Mesendoderm (in vitro differentiated cells): ENCODE measurements around the gene TMEM170A.
"Not testable (repeated sequence)": the region's sequence is repeated elsewhere in the genome, so short reads cannot be mapped to it uniquely, and the experiment has no call there.

Source experiments
- DNase-seq: peaks from one replicate; pipeline ENCODE4 v3.0.0; 2013
- H2AK5ac ChIP-seq: 2 replicates; pipeline ENCODE4 v1.6.1; 2013; ENCODE audit warnings: low read length, inconsistent platforms
- H2BK120ac ChIP-seq: 2 replicates; pipeline ENCODE4 v1.6.1; 2013; ENCODE audit warnings: low read depth, mild to moderate bottlenecking, low read length, moderate library complexity, mixed read lengths
- H2BK15ac ChIP-seq: replicated peaks from 2 replicates; pipeline ENCODE4 v1.6.1; 2013; ENCODE audit warnings: low read depth, mild to moderate bottlenecking, moderate library complexity
- H2BK5ac ChIP-seq: 2 replicates; pipeline ENCODE4 v1.6.1; 2013; ENCODE audit warnings: low read length, inconsistent platforms
- H3K18ac ChIP-seq: 2 replicates; pipeline ENCODE4 v1.6.1; 2013; ENCODE audit warnings: mild to moderate bottlenecking, low read length, mixed read lengths
- H3K23ac ChIP-seq: one replicate; pipeline ENCODE4 v1.6.1; 2013; ENCODE audit warnings: low read length
- H3K27ac ChIP-seq: 2 replicates; pipeline ENCODE4 v1.5.1; 2013; ENCODE audit warnings: low read depth, mild to moderate bottlenecking, inconsistent platforms, low read length, moderate library complexity
- H3K27me3 ChIP-seq: 2 replicates; pipeline ENCODE4 v1.6.1; 2013; ENCODE audit warnings: low read length, control low read depth, mild to moderate bottlenecking, inconsistent platforms; ENCODE audit not compliant: insufficient read depth, poor library complexity
- H3K36me3 ChIP-seq: 2 replicates; pipeline ENCODE4 v1.6.1; 2013; ENCODE audit warnings: low read length, inconsistent platforms; ENCODE audit not compliant: control insufficient read depth, insufficient read depth
- H3K4ac ChIP-seq: one replicate; pipeline ENCODE4 v1.6.1; 2013; ENCODE audit warnings: low read depth, mild to moderate bottlenecking, low read length, moderate library complexity
- H3K4me1 ChIP-seq: 2 replicates; pipeline ENCODE4 v1.6.1; 2013; ENCODE audit warnings: low read depth, low read length, inconsistent platforms; ENCODE audit not compliant: control insufficient read depth
- H3K4me2 ChIP-seq: 2 replicates; pipeline ENCODE4 v1.6.1; 2013; ENCODE audit warnings: low read length
- H3K4me3 ChIP-seq: 2 replicates; pipeline ENCODE4 v1.5.1; 2013; ENCODE audit warnings: mild to moderate bottlenecking, low read length
- H3K56ac ChIP-seq: one replicate; pipeline ENCODE4 v1.6.1; 2013; ENCODE audit warnings: low read length
- H3K79me1 ChIP-seq: 2 replicates; pipeline ENCODE4 v1.6.1; 2013; ENCODE audit warnings: low read length, inconsistent platforms
- H3K79me2 ChIP-seq: 2 replicates; pipeline ENCODE4 v1.6.1; 2013; ENCODE audit warnings: mild to moderate bottlenecking, low read length; ENCODE audit not compliant: control insufficient read depth, insufficient read depth
- H3K9ac ChIP-seq: 2 replicates; pipeline ENCODE4 v1.6.1; 2013; ENCODE audit warnings: low read length, inconsistent platforms
- H4K5ac ChIP-seq: one replicate; pipeline ENCODE4 v1.6.1; 2013; ENCODE audit warnings: low read length
- H4K8ac ChIP-seq: one replicate; pipeline ENCODE4 v1.6.1; 2013; ENCODE audit warnings: low read depth, mild to moderate bottlenecking, control low read depth, low read length, moderate library complexity
- WGBS: extraction: QIAGEN DNeasy Blood & Tissue Kit; methylation state at CpG from one replicate; pipeline ENCODE4 v1.1.7; 2013; ENCODE audit warnings: low lambda C conversion rate, missing lambda C conversion rate; ENCODE audit not compliant: insufficient coverage; ENCODE audit errors: extremely low coverage; 5-methylcytosine and 5-hydroxymethylcytosine counted together

Gene TMEM170A

GRCh38 chr16:75456971-75457370 lies 7.5 kb downstream of the TMEM170A start:
- Histone ChIP-seq H3K4me2 (no peak overlapping the region), H3K56ac (no peak overlapping the region), H3K36me3 (no peaks in the 10 kb centered on the region), H2BK15ac (no peak overlapping the region), H3K27me3 (no peaks in the 10 kb centered on the region), H2BK120ac (no peak overlapping the region), H3K4me1 (peaks cover 2% of the 10 kb centered on the region), H3K27ac (no peak overlapping the region), H2AK5ac (no peak overlapping the region), H4K5ac (no peak overlapping the region), H2BK5ac (no peak overlapping the region), H4K8ac (no peak overlapping the region), H3K4ac (no peak overlapping the region), H3K79me1 (peaks cover 26% of the 10 kb centered on the region), H3K4me3 (no peak overlapping the region), H3K79me2 (peaks cover 68% of the 10 kb centered on the region), H3K18ac (no peak overlapping the region), H3K9ac (no peak overlapping the region), H3K23ac (no peak overlapping the region)
- WGBS, result no CpG with 5 or more reads among the region's 1 CpG
- no peak for DNase-seq

DNA sequence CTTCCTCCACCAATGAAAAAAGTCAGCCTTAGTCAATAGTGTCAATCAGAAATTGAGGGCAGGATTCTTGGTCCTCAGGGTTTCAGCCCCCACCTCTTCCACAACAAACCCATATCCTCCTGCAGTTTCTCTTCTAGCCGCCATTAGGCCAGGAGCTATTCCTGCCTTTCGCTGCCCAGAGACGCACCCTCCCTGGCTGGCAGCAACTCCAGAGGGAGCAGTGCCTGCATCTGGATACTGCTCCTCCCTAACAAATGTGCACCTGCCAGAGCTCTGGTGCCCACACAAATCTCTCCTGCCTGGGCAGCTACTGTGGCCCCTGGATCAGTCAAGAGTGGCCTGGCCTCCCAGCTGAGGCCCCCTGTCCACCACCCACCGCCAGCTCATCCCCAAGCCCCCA lies 8.0 kb downstream of the TMEM170A start:
- H3K4me3 ChIP-seq, H3K4ac ChIP-seq, H2BK120ac ChIP-seq, H2AK5ac ChIP-seq, DNase-seq, H3K4me2 ChIP-seq, H2BK5ac ChIP-seq, H3K36me3 ChIP-seq, H3K27ac ChIP-seq, H2BK15ac ChIP-seq, H3K18ac ChIP-seq, H3K4me1 ChIP-seq, H4K5ac ChIP-seq, H3K23ac ChIP-seq, H4K8ac ChIP-seq, H3K9ac ChIP-seq, H3K27me3 ChIP-seq, H3K56ac ChIP-seq: not testable (repeated sequence)
- WGBS, result no CpG with 5 or more reads among the region's 4 CpGs
- Histone ChIP-seq H3K79me1 (peaks cover 25% of the 10 kb centered on the region), H3K79me2 (peaks cover 64% of the 10 kb centered on the region)

DNA sequence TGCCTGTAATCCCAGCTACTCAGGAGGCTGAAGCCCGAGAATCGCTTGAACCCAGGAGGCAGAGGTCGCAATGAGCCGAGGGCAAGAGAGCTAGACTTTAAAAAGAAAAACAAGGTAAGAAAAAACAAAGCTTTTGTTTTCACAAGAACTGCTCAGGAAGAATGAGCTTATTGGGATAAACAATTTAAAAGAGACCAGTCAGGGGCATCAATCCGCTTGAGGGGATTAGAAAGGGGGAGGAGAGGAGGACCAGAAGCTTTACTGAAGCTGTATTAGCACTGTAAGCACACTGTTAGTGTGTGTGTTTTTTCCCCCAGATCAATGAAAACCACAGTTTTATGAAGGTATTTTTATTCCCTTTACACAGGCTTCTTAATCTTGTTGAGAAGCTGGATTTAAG lies 8.8 kb downstream of the TMEM170A start:
- no peak overlapping the region for H3K4ac ChIP-seq
- H3K4me1 ChIP-seq, result peaks cover 2% of the 10 kb centered on the region
- no peak overlapping the region for H2AK5ac ChIP-seq
- no peak overlapping the region for H2BK120ac ChIP-seq
- no peak for DNase-seq
- no peak overlapping the region for H3K18ac ChIP-seq
- H3K79me2 ChIP-seq, result peaks cover 58% of the 10 kb centered on the region
- H3K36me3 ChIP-seq, result no peaks in the 10 kb centered on the region
- H3K27me3 ChIP-seq, result no peaks in the 10 kb centered on the region
- H2BK15ac ChIP-seq, result no peak overlapping the region
- H3K23ac ChIP-seq, result no peak overlapping the region
- H2BK5ac ChIP-seq, result no peak overlapping the region
- no peak overlapping the region for H4K5ac ChIP-seq
- no peak overlapping the region for H3K4me3 ChIP-seq
- H3K27ac ChIP-seq, result no peak overlapping the region
- H3K4me2 ChIP-seq, result no peak overlapping the region
- no peak overlapping the region for H3K56ac ChIP-seq
- no CpG with 5 or more reads among the region's 5 CpGs for whole genome bisulfite sequencing
- H3K9ac ChIP-seq, result no peak overlapping the region
- H3K79me1 ChIP-seq, result peaks cover 24% of the 10 kb centered on the region
- H4K8ac ChIP-seq, result no peak overlapping the region

- Histone ChIP-seq H3K79me1 (peaks cover 15% of the 10 kb centered on the region), H3K79me2 (peaks cover 37% of the 10 kb centered on the region), H3K4me2 (no peak overlapping the region), H4K5ac (no peak overlapping the region), H3K18ac (no peak overlapping the region), H3K56ac (peak overlapping the region; percentile 7), H2AK5ac (no peak overlapping the region), H3K36me3 (no peaks in the 10 kb centered on the region), H3K4me3 (no peak overlapping the region), H2BK120ac (no peak overlapping the region), H3K27me3 (no peaks in the 10 kb centered on the region), H3K4me1 (no peaks in the 10 kb centered on the region), H2BK5ac (no peak overlapping the region), H3K4ac (no peak overlapping the region), H3K23ac (no peak overlapping the region), H2BK15ac (no peak overlapping the region), H4K8ac (no peak overlapping the region), H3K9ac (no peak overlapping the region), H3K27ac (no peak overlapping the region)
- no peak for DNase-seq
- WGBS, result no CpG with 5 or more reads among the region's 12 CpGs
These were observed 11.9 kb downstream of the TMEM170A start for GRCh38 chr16:75452464-75453190.

DNA sequence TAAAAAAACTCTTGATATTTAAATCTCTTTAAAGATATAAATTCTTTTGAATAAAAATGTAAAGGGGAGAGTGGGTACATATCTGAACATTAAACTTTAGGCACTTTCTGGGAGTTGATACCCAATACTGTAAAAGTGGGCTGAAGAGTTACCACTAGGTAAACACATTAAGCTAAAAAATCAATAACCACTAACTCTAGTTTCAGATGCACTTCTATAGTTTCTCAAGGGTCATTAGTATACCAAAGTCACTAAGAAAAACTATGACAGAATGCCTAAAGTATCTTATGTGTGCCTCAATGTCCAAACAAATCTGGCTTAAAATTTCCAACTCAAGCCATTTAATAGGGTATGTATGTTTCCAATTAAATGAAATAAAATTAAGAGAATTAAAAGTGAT lies 18.1 kb downstream of the TMEM170A start:
- Histone ChIP-seq H4K8ac (no peak overlapping the region), H3K9ac (no peak overlapping the region), H3K79me2 (no peaks in the 10 kb centered on the region), H3K4me2 (no peak overlapping the region), H3K4ac (no peak overlapping the region), H3K27me3 (no peaks in the 10 kb centered on the region), H2AK5ac (no peak overlapping the region), H4K5ac (no peak overlapping the region), H3K36me3 (no peaks in the 10 kb centered on the region), H2BK15ac (no peak overlapping the region), H3K4me3 (no peak overlapping the region), H3K56ac (no peak overlapping the region), H3K4me1 (no peaks in the 10 kb centered on the region), H2BK5ac (no peak overlapping the region), H3K27ac (no peak overlapping the region), H3K23ac (no peak overlapping the region), H3K18ac (no peak overlapping the region), H3K79me1 (peaks cover 2% of the 10 kb centered on the region), H2BK120ac (no peak overlapping the region)
- no peak for DNase-seq

- Histone ChIP-seq H4K8ac (no peak overlapping the region), H2BK5ac (no peak overlapping the region), H3K23ac (no peak overlapping the region), H3K36me3 (no peaks in the 10 kb centered on the region), H2BK15ac (no peak overlapping the region), H3K79me1 (peaks cover 2% of the 10 kb centered on the region), H3K18ac (no peak overlapping the region), H3K27ac (no peak overlapping the region), H3K79me2 (no peaks in the 10 kb centered on the region), H3K9ac (no peak overlapping the region), H3K4me3 (no peak overlapping the region), H3K4ac (no peak overlapping the region), H2BK120ac (no peak overlapping the region), H3K4me1 (no peaks in the 10 kb centered on the region), H4K5ac (no peak overlapping the region), H3K56ac (no peak overlapping the region), H3K27me3 (no peaks in the 10 kb centered on the region), H2AK5ac (no peak overlapping the region), H3K4me2 (no peak overlapping the region)
- DNase-seq, result no peak
- WGBS, result no CpG with 5 or more reads among the region's 5 CpGs
These were observed 19.2 kb downstream of the TMEM170A start for GRCh38 chr16:75445298-75445697.
